GM12878 (cell line): ENCODE data around the gene REPS1. TPM values are rescaled to one million over a fixed set of nuclear protein-coding genes. Genes with fewer than 3 reads are reported as not detected.

Experiments used
- ATAC-seq: fragments of 200-7000 bp; cut with Tn5 transposase; 3 replicates; pipeline ENCODE4 v1.9.1; 2020; ENCODE audit warnings: mild to moderate bottlenecking, moderate library complexity
- BruUV-seq: library from RNA; stranded (reverse); fragments of 400-500 nt; replicated peaks from 2 replicates; lab custom pipeline; 2021; lab: Mats Ljungman, UMichigan
- CTCF ChIA-PET: fragments of 300-600 bp; sonication (Branson Sonifier 250); formaldehyde crosslinking; extraction: SDS; loops from one replicate; lab custom pipeline; 2021; ENCODE audit warnings: inconsistent platforms; lab: Yijun Ruan, JAX
- POLR2A ChIA-PET: fragments of 350-600 bp; formaldehyde crosslinking; extraction: SDS; loops from one replicate; lab custom pipeline; 2021; ENCODE audit warnings: inconsistent platforms; lab: Charles Lee
- RAD21 ChIA-PET: fragments of 300-600 bp; sonication (Branson Sonifier 250); formaldehyde crosslinking; loops from one replicate; lab custom pipeline; 2023; ENCODE audit warnings: antibody characterized with exemption; ENCODE audit not compliant: unreplicated experiment; lab: Charles Lee
- SMC1A ChIA-PET: fragments of 300-600 bp; sonication (Branson Sonifier 250); formaldehyde crosslinking; loops from one replicate; lab custom pipeline; 2023; ENCODE audit not compliant: unreplicated experiment, uncharacterized antibody; lab: Charles Lee
- DNase-seq: peaks from one replicate; pipeline ENCODE4 v3.0.0-alpha.2; 2011; ENCODE audit warnings: low read depth, low spot score
- FAIRE-seq: peaks from 3 replicates; lab custom pipeline; 2011; peaks lifted over from hg19 to GRCh38; lab: Jason Lieb, UNC
- H2AFZ ChIP-seq: 2 replicates; pipeline ENCODE4 v1.6.0; 2011; ENCODE audit warnings: low read depth, low read length, control low read depth; ENCODE audit not compliant: control insufficient read depth
- H3K27ac ChIP-seq: 2 replicates; pipeline ENCODE4 v1.5.1; 2011; ENCODE audit warnings: control low read depth; ENCODE audit not compliant: control insufficient read depth, insufficient read depth
- H3K27me3 ChIP-seq, 2 experiments: replicated peaks in 1 of 2; 2 replicates each; pipeline versions ENCODE4 v1.6.0 to v1.6.1; 2011; ENCODE audit warnings: low read length in 1 of 2; ENCODE audit not compliant: control insufficient read depth in 2 of 2, insufficient read depth in 2 of 2
- H3K36me3 ChIP-seq, 2 experiments: 2 replicates each; pipeline ENCODE4 v1.5.1; 2011; ENCODE audit warnings: low read length in 1 of 2; ENCODE audit not compliant: control insufficient read depth in 2 of 2, insufficient read depth in 2 of 2
- H3K4me1 ChIP-seq: 2 replicates; pipeline ENCODE4 v1.6.1; 2011; ENCODE audit warnings: mild to moderate bottlenecking, low read length, moderate library complexity, mixed read lengths; ENCODE audit not compliant: control insufficient read depth, insufficient read depth
- H3K4me2 ChIP-seq: 2 replicates; pipeline ENCODE4 v1.6.0; 2011; ENCODE audit warnings: control low read depth; ENCODE audit not compliant: control insufficient read depth, insufficient read depth
- H3K4me3 ChIP-seq: fragments of 200-600 bp; sonication (generic); 2 replicates; pipeline ENCODE4 v1.5.1; 2016
- H3K79me2 ChIP-seq: 2 replicates; pipeline ENCODE4 v1.6.0; 2011; ENCODE audit warnings: low read length; ENCODE audit not compliant: control insufficient read depth, insufficient read depth
- H3K9ac ChIP-seq: 2 replicates; pipeline ENCODE4 v1.8.0; 2011; ENCODE audit warnings: low read length, control low read depth, mixed read lengths; ENCODE audit not compliant: control insufficient read depth, insufficient read depth
- H3K9me3 ChIP-seq: replicated peaks from 3 replicates; pipeline ENCODE4 v1.5.1; 2011; ENCODE audit warnings: mild to moderate bottlenecking, low read length; ENCODE audit not compliant: control insufficient read depth, insufficient read depth
- H4K20me1 ChIP-seq: 2 replicates; pipeline ENCODE4 v1.6.0; 2011; ENCODE audit not compliant: control insufficient read depth, insufficient read depth
- E2F8 ChIP-seq: fragments of 450-650 bp; IDR thresholded peaks from 2 replicates; pipeline ENCODE4 v1.6.1; 2018; ENCODE audit warnings: mild to moderate bottlenecking, low read depth, moderate library complexity; ENCODE audit not compliant: partially characterized antibody
- ELK1 ChIP-seq: IDR thresholded peaks from 2 replicates; pipeline ENCODE4 v1.6.1; 2012; ENCODE audit warnings: low read depth, low read length, improper control_type of control experiment
- HDAC2 ChIP-seq: fragments of 200-600 bp; sonication (generic); IDR thresholded peaks from 2 replicates; pipeline ENCODE4 v1.6.1; 2017
- KAT2A ChIP-seq: conservative IDR thresholded peaks from 2 replicates; pipeline ENCODE4 v1.6.1; 2011; ENCODE audit warnings: low read depth, low read length; ENCODE audit not compliant: control insufficient read depth
- KDM1A ChIP-seq: fragments of 200-600 bp; sonication (generic); IDR thresholded peaks from 2 replicates; pipeline ENCODE4 v1.6.1; 2016; ENCODE audit warnings: borderline replicate concordance
- NR2C2 ChIP-seq: IDR thresholded peaks from 2 replicates; pipeline ENCODE4 v1.6.1; 2011; ENCODE audit warnings: borderline replicate concordance, low read depth; ENCODE audit not compliant: control insufficient read depth, insufficient read length
- RB1 ChIP-seq: fragments of 450-650 bp; formaldehyde crosslinking; IDR thresholded peaks from 2 replicates; pipeline ENCODE4 v1.6.1; 2017; ENCODE audit warnings: mild to moderate bottlenecking, borderline replicate concordance
- SPI1 ChIP-seq: IDR thresholded peaks from 2 replicates; pipeline ENCODE4 v1.6.1; 2011; ENCODE audit warnings: low read depth, mild to moderate bottlenecking, low read length, moderate library complexity, borderline replicate concordance; ENCODE audit not compliant: insufficient read depth
- SREBF2 ChIP-seq: IDR thresholded peaks from 2 replicates; pipeline ENCODE4 v1.6.1; 2012; ENCODE audit warnings: mild to moderate bottlenecking, low read length
- YBX1 ChIP-seq: fragments of 450-650 bp; IDR thresholded peaks from 2 replicates; pipeline ENCODE4 v1.6.1; 2016; ENCODE audit warnings: antibody characterized with exemption
- ZBTB11 ChIP-seq: fragments of 450-650 bp; formaldehyde crosslinking; IDR thresholded peaks from 2 replicates; pipeline ENCODE4 v1.5.0; 2022; ENCODE audit warnings: mild to moderate bottlenecking, missing genetic modification characterization
- ZBTB4 ChIP-seq: fragments of 450-650 bp; formaldehyde crosslinking; IDR thresholded peaks from 2 replicates; pipeline ENCODE4 v1.4.0; 2022; ENCODE audit warnings: mild to moderate bottlenecking, moderate library complexity
- ZNF24 ChIP-seq: fragments of 450-650 bp; IDR thresholded peaks from 2 replicates; pipeline ENCODE4 v1.6.1; 2017; ENCODE audit warnings: antibody characterized with exemption, mild to moderate bottlenecking
- ZNF274 ChIP-seq: IDR thresholded peaks from one replicate; pipeline ENCODE4 v1.8.0; 2011; ENCODE audit not compliant: insufficient read length, insufficient read depth
- WGBS: methylation state at CpG from one replicate; pipeline ENCODE4 v1.1.6; 2016; ENCODE audit warnings: low lambda C conversion rate; ENCODE audit not compliant: insufficient replicate concordance, insufficient coverage; ENCODE audit errors: missing lambda C conversion rate; 5-methylcytosine and 5-hydroxymethylcytosine counted together
- in situ Hi-C: fragments of 300-500 bp; cut with MboI; formaldehyde crosslinking; loops from 9 replicates; pipeline ENCODE4 v1.14.3; 2018; ENCODE audit warnings: mixed read lengths
- intact Hi-C: fragments of 100-400 bp; cut with micrococcal nuclease; formaldehyde crosslinking; loops from one replicate; pipeline ENCODE4 v1.14.2; 2022; ENCODE audit not compliant: unreplicated experiment
- polyA plus RNA-seq, 11 experiments: library from polyadenylated mRNA; depleted of rRNA in 4 of 11; unstranded in 6 of 11; stranded (reverse) in 5 of 11; fragments of >200 nt; fragmentation: Nextera tagmentation in 4 of 11; fragmentation: Illumina TruSeq in 1 of 11; extraction: Ambion mirVana in 4 of 11; extraction: Trizol in 1 of 11; gene quantifications; 1 replicate in 1 of 11; 2 replicates in 10 of 11; pipeline versions ENCODE4 v1.2.1 to v1.2.3, GENCODE V29; 2011 to 2016; ENCODE audit warnings: inconsistent platforms in 2 of 11, missing spikeins in 2 of 11, low read depth in 1 of 11
- total RNA-seq, 4 experiments: library from RNA; depleted of rRNA in 3 of 4; stranded (reverse); fragments of >200 nt in 3 of 4; fragmentation: Illumina TruSeq in 1 of 4; extraction: Trizol in 1 of 4; gene quantifications; 2 replicates each; pipeline versions ENCODE4 v1.2.1 to v1.2.3, GENCODE V29; 2013 to 2021

Gene REPS1
- total and polyA plus RNA-seq, 10 of the 15 experiments (the other 5 are each of a cell fraction or from before 2014, with no cell fraction given): 13.7 to 59.3 (median 31.7) TPM

GRCh38 chr6:138885156-138885819, 102.8 kb downstream of the REPS1 start:
- Histone ChIP-seq H3K9ac (no peak overlapping the region), H2AFZ (no peak overlapping the region), H3K36me3 (no peaks in the 10 kb centered on the region), H3K9me3 (no peaks in the 10 kb centered on the region), H3K27me3 (no peaks in the 10 kb centered on the region), H3K4me2 (no peak overlapping the region), H4K20me1 (no peaks in the 10 kb centered on the region), H3K4me1 (peaks cover 22% of the 10 kb centered on the region), H3K4me3 (no peak overlapping the region), H3K79me2 (no peaks in the 10 kb centered on the region), H3K27ac (no peak overlapping the region)
- no TSS peak for BruUV-seq
- in situ Hi-C loops (no loop called here), intact Hi-C loops (no loop called here)
- POLR2A ChIA-PET: no interaction called here
- CTCF ChIA-PET: no interaction called here
- ATAC-seq: no peak
- RAD21 ChIA-PET: no interaction called here
- DNase-seq: no peak
- no peak for FAIRE-seq
- WGBS: 80% methylated on average over 13 of the region's 13 CpGs
- SMC1A ChIA-PET: interaction anchor here (1.7 kb wide), 1 partner anchor 97 kb away, joined by 3 read pairs; no protein-coding TSS in a partner anchor
- TF ChIP-seq KDM1A (no peak), ZNF274 (no peak), NR2C2 (no peak), ZNF24 (no peak), ELK1 (no peak), SPI1 (no peak), SREBF2 (no peak), E2F8 (no peak), RB1 (no peak), KAT2A (no peak), YBX1 (no peak), ZBTB4 (CRISPR knock-in tag) (no peak), HDAC2 (no peak), ZBTB11 (CRISPR knock-in tag) (no peak)
